ENCODE measurements around the gene CDC42BPB.

DNA sequence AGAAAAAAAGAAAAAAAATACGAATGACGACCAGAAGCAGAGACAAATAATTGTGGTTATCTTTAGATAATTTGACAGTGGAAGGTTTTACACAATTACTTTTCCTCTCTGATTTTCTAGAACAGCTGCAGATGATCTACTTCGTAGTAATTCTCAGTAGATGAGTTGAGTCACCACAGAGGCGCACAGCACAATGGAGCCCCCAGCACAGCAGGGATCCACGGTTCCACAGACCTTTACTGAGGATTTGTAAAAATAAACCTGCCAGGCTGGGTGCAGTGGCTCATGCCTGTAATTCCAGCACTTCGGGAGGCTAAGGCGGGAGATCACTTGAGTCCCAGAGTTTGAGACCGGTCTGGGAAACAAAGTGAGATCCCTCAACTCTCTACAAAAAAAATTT is 105.5 kb downstream of the CDC42BPB start:
- TF ChIP-seq EZH2 (optimal IDR thresholded peaks at IDR 0.05; ENCODE audit: low read depth, low read length) (no peak), CTCF (IDR thresholded peaks at IDR 0.05; ENCODE audit: low read length) (no peak)
